Peyer's patch (tissue), 4 donors: ENCODE results near the gene CALB2.

Experiments
- CTCF ChIP-seq, 6 experiments: fragments of 450-650 bp in 4 of 6; fragments of 200-600 bp in 2 of 6; sonication (generic) in 1 of 6; IDR thresholded peaks; one replicate each; pipeline ENCODE4 v1.5.1; 2017 to 2019; ENCODE audit warnings: antibody characterized with exemption in 6 of 6, mild to moderate bottlenecking in 3 of 6, moderate library complexity in 1 of 6
- POLR2A ChIP-seq, 2 donors: fragments of 450-650 bp; IDR thresholded peaks; one replicate each; pipeline ENCODE4 v1.5.1; 2017; ENCODE audit warnings: antibody characterized with exemption in 2 of 2, mild to moderate bottlenecking in 2 of 2, moderate library complexity in 2 of 2

DNA sequence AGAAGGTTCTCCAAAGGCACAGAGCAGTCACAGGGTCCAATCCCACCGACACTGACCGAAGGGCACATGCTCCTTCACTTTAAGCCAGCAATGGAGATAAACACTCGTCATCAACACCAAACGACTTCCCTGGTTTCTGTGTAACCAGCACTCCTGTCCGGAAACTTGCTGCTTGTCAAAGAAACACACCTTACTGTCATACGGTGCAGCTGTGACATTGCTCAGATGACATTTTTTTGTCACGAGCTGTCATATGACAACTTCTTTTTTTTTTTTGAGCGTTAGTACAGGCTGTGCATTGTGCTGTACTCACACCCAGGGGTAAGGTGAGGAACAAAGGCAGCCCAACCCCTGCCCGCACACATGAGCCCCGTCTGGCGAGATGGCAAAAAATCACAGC, 44.2 kb downstream of the CALB2 start:
- TF ChIP-seq CTCF (IDR thresholded peaks at IDR 0.05), result no peak
- TF ChIP-seq POLR2A (IDR thresholded peaks at IDR 0.05), result no peak
